SK-N-SH (cell line): Measurements from ENCODE around the gene FNDC3B.

Experiments used
- CHD2 ChIP-seq: fragments of 150-350 bp; IDR thresholded peaks from 2 replicates; pipeline ENCODE4 v1.6.1; 2018; ENCODE audit warnings: low read length; ENCODE audit not compliant: partially characterized antibody
- EP300 ChIP-seq, 2 experiments: IDR thresholded peaks; 2 replicates each; pipeline versions ENCODE4 v1.4.0 to v1.6.1; 2012; ENCODE audit warnings: borderline replicate concordance in 1 of 2, low read depth in 1 of 2, low read length in 1 of 2
- JUND ChIP-seq: IDR thresholded peaks from 2 replicates; pipeline ENCODE4 v1.4.0; 2012
- MXI1 ChIP-seq: IDR thresholded peaks from 2 replicates; pipeline ENCODE4 v1.6.1; 2012; ENCODE audit warnings: mild to moderate bottlenecking, low read depth, low read length, improper control_type of control experiment
- NFIC ChIP-seq: IDR thresholded peaks from 2 replicates; pipeline ENCODE4 v1.4.0; 2012; ENCODE audit warnings: borderline replicate concordance
- RAD21 ChIP-seq: IDR thresholded peaks from 2 replicates; pipeline ENCODE4 v1.6.1; 2012; ENCODE audit warnings: mild to moderate bottlenecking, low read length
- SIN3A ChIP-seq: IDR thresholded peaks from 2 replicates; pipeline ENCODE4 v1.6.1; 2012; ENCODE audit warnings: low read depth, mild to moderate bottlenecking, low read length, moderate library complexity, borderline replicate concordance
- SMC3 ChIP-seq: IDR thresholded peaks from 2 replicates; pipeline ENCODE4 v1.6.1; 2012; ENCODE audit warnings: low read depth, low read length, improper control_type of control experiment
- TAF1 ChIP-seq: IDR thresholded peaks from 2 replicates; pipeline ENCODE4 v1.6.1; 2012; ENCODE audit warnings: low read depth, mild to moderate bottlenecking, low read length, moderate library complexity, borderline replicate concordance
- TF ChIP-seq, protein P1 (sequence below): IDR thresholded peaks from 2 replicates; pipeline ENCODE4 v1.6.1; 2012; ENCODE audit warnings: mild to moderate bottlenecking, low read depth, low read length, moderate library complexity
- TF ChIP-seq, protein P2 (sequence below): fragments of 200-600 bp; sonication (generic); IDR thresholded peaks from 2 replicates; pipeline ENCODE4 v1.6.1; 2017; ENCODE audit warnings: antibody characterized with exemption, mild to moderate bottlenecking, moderate library complexity
- TF ChIP-seq, protein P3 (sequence below): IDR thresholded peaks from 2 replicates; pipeline ENCODE4 v1.4.0; 2012; ENCODE audit warnings: low read depth, borderline replicate concordance
- TF ChIP-seq, protein P4 (sequence below): fragments of 150-350 bp; IDR thresholded peaks from 2 replicates; pipeline ENCODE4 v1.6.1; 2017; ENCODE audit warnings: antibody characterized with exemption, low read length, low read depth, borderline replicate concordance

DNA sequence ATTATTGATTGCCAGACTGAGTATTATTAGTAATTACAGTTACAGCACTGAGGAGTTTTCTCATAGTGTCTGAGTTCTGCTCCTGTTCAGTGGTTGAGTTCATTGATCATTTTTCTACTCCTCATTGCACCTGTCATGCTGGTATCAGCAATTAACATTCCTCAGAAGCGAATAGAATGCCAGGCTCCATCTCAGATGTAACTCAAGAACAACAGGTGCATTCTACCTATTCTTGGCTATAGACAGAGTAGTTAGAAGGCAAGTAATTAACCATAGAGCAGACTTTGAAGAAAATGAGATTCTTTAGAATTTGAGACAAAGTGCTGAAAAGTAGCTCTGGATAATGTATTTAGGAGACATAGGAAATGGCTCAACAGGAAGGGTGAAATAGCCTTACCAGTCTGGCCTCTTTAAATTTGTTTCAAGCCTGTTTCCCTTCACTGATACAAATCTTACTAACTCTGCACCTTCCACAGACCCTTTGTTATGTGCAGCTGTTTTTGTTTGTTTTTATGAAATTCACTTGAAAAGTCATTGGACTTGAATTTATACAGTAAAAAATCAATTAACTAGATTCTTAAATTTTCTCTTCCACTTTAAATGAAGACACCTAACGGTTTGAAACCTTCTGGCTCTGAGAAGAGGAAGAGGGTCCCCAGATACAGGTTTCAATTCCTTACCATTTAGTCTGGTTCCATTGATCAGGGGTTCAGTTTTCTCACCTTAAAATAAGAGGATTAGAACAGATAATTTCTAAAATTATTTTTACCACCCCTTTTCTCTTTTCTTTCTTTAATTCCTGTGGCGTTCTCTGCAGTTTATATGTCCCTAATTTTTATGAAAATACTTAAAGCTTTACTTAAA lies 109.6 kb downstream of the FNDC3B start:
- TF ChIP-seq TAF1 (no peak), SMC3 (no peak), CHD2 (no peak), NFIC (no peak), SIN3A (no peak), MXI1 (no peak), EP300 (IDR thresholded peaks at IDR 0.05; ENCODE audit: borderline replicate concordance in 1 of 2, low read depth in 1 of 2, low read length in 1 of 2) (no peak), JUND (no peak), RAD21 (no peak)
- TF ChIP-seq, protein P1, sequence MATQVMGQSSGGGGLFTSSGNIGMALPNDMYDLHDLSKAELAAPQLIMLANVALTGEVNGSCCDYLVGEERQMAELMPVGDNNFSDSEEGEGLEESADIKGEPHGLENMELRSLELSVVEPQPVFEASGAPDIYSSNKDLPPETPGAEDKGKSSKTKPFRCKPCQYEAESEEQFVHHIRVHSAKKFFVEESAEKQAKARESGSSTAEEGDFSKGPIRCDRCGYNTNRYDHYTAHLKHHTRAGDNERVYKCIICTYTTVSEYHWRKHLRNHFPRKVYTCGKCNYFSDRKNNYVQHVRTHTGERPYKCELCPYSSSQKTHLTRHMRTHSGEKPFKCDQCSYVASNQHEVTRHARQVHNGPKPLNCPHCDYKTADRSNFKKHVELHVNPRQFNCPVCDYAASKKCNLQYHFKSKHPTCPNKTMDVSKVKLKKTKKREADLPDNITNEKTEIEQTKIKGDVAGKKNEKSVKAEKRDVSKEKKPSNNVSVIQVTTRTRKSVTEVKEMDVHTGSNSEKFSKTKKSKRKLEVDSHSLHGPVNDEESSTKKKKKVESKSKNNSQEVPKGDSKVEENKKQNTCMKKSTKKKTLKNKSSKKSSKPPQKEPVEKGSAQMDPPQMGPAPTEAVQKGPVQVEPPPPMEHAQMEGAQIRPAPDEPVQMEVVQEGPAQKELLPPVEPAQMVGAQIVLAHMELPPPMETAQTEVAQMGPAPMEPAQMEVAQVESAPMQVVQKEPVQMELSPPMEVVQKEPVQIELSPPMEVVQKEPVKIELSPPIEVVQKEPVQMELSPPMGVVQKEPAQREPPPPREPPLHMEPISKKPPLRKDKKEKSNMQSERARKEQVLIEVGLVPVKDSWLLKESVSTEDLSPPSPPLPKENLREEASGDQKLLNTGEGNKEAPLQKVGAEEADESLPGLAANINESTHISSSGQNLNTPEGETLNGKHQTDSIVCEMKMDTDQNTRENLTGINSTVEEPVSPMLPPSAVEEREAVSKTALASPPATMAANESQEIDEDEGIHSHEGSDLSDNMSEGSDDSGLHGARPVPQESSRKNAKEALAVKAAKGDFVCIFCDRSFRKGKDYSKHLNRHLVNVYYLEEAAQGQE = no peak
- TF ChIP-seq, protein P2, sequence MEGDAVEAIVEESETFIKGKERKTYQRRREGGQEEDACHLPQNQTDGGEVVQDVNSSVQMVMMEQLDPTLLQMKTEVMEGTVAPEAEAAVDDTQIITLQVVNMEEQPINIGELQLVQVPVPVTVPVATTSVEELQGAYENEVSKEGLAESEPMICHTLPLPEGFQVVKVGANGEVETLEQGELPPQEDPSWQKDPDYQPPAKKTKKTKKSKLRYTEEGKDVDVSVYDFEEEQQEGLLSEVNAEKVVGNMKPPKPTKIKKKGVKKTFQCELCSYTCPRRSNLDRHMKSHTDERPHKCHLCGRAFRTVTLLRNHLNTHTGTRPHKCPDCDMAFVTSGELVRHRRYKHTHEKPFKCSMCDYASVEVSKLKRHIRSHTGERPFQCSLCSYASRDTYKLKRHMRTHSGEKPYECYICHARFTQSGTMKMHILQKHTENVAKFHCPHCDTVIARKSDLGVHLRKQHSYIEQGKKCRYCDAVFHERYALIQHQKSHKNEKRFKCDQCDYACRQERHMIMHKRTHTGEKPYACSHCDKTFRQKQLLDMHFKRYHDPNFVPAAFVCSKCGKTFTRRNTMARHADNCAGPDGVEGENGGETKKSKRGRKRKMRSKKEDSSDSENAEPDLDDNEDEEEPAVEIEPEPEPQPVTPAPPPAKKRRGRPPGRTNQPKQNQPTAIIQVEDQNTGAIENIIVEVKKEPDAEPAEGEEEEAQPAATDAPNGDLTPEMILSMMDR = no peak
- TF ChIP-seq, protein P3, sequence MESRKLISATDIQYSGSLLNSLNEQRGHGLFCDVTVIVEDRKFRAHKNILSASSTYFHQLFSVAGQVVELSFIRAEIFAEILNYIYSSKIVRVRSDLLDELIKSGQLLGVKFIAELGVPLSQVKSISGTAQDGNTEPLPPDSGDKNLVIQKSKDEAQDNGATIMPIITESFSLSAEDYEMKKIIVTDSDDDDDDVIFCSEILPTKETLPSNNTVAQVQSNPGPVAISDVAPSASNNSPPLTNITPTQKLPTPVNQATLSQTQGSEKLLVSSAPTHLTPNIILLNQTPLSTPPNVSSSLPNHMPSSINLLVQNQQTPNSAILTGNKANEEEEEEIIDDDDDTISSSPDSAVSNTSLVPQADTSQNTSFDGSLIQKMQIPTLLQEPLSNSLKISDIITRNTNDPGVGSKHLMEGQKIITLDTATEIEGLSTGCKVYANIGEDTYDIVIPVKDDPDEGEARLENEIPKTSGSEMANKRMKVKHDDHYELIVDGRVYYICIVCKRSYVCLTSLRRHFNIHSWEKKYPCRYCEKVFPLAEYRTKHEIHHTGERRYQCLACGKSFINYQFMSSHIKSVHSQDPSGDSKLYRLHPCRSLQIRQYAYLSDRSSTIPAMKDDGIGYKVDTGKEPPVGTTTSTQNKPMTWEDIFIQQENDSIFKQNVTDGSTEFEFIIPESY = no peak
- TF ChIP-seq, protein P4, sequence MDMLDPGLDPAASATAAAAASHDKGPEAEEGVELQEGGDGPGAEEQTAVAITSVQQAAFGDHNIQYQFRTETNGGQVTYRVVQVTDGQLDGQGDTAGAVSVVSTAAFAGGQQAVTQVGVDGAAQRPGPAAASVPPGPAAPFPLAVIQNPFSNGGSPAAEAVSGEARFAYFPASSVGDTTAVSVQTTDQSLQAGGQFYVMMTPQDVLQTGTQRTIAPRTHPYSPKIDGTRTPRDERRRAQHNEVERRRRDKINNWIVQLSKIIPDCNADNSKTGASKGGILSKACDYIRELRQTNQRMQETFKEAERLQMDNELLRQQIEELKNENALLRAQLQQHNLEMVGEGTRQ = no peak
